Spinal cord (tissue), 4 donors: ENCODE data around the gene SNAP91. TPM values are rescaled to one million over a fixed set of nuclear protein-coding genes. Genes with fewer than 3 reads are reported as not detected.

Source experiments
- polyA plus RNA-seq, 2 donors: library from polyadenylated mRNA; unstranded; fragments of 120-200 nt; gene quantifications; one replicate each; pipeline ENCODE4 v1.2.1, GENCODE V29; 2013; ENCODE audit not compliant: insufficient read length in 2 of 2
- total RNA-seq, 2 donors: library from RNA; depleted of rRNA in 1 of 2; stranded (reverse); fragments of 120-200 nt in 1 of 2; fragments of >200 nt in 1 of 2; gene quantifications; one replicate each; pipeline versions ENCODE4 v1.2.3 to v1.2.4, GENCODE V29; 2013 to 2014

SNAP91 gene
- total and polyA plus RNA-seq, 4 donors = 33.8 to 175 (median 140) TPM

Other genes starting within 250 kb of the SNAP91 start
- gene PRSS35, start 196.6 kb downstream of the SNAP91 start, total RNA-seq = 10 to 100 TPM; 38.4 to 79.0 TPM
- gene PRSS35, start 196.6 kb downstream of the SNAP91 start, polyA plus RNA-seq = 10 to 100 TPM; 20.6 to 28.9 TPM
- 10 to 100 TPM in 1 of 2 donors, 1 to 10 TPM in 1; 2.9 to 11.4 TPM for gene RIPPLY2, start 144.3 kb upstream of the SNAP91 start, total RNA-seq
- 10 to 100 TPM; 13.3 to 18.5 TPM for gene RIPPLY2, start 144.3 kb upstream of the SNAP91 start, polyA plus RNA-seq
- gene CYB5R4, start 150.6 kb upstream of the SNAP91 start, total RNA-seq = 10 to 100 TPM; 11.1 to 11.2 TPM
- gene CYB5R4, start 150.6 kb upstream of the SNAP91 start, polyA plus RNA-seq = 10 to 100 TPM; 13.6 to 14.8 TPM